Activated CD4-positive, CD25-positive, alpha-beta regulatory T cell treated with anti-CD3 and anti-CD28 coated beads, Interleukin-2, amount 50 U/mL, for 24 hours (primary cell): ENCODE measurements around the gene HOXD13.
A peak's percentile ranks its signal among the peaks of the same experiment; 100 is the strongest.

Experiments
- ATAC-seq, 2 donors: fragments of 150-1000 bp; cut with Tn5 transposase; one replicate each; pipeline ENCODE4 v1.10.0; 2021; ENCODE audit warnings: mild to moderate bottlenecking in 1 of 2, moderate library complexity in 1 of 2

HOXD13 gene

GRCh38 chr2:176095421-176095820, 2.9 kb downstream of the HOXD13 start:
- no peak for ATAC-seq

- no peak for ATAC-seq
Observed at GRCh38 chr2:176096243-176096985, 3.9 kb downstream of the HOXD13 start.

GRCh38 chr2:176096986-176097819, 4.7 kb downstream of the HOXD13 start:
- peak; percentile 68 to 77 for ATAC-seq

GRCh38 chr2:176097820-176098365, 5.4 kb downstream of the HOXD13 start:
- no peak for ATAC-seq

GRCh38 chr2:176098366-176099158, 6.0 kb downstream of the HOXD13 start:
- ATAC-seq = no peak

GRCh38 chr2:176099159-176099727, 6.7 kb downstream of the HOXD13 start:
- ATAC-seq = no peak

GRCh38 chr2:176099728-176100546, 7.4 kb downstream of the HOXD13 start, which contains the start of gene HOXD12:
Gene HOXD12 (plus strand): TSS chr2:176099795. CDS start chr2:176099802, 7 bp downstream.
- ATAC-seq = no peak

- no peak for ATAC-seq
Observed at GRCh38 chr2:176100547-176101140, 8.1 kb downstream of the HOXD13 start.

- ATAC-seq = no peak
Observed at GRCh38 chr2:176101216-176101830, 8.8 kb downstream of the HOXD13 start.

- ATAC-seq = no peak
Observed at GRCh38 chr2:176101842-176102241, 9.3 kb downstream of the HOXD13 start.

- ATAC-seq = no peak
Observed at GRCh38 chr2:176102309-176102866, 9.9 kb downstream of the HOXD13 start.

- no peak for ATAC-seq
Observed at GRCh38 chr2:176103194-176103593, 10.7 kb downstream of the HOXD13 start.

GRCh38 chr2:176103742-176104315, 11.3 kb downstream of the HOXD13 start:
- ATAC-seq = no peak

GRCh38 chr2:176104316-176105077, 12.0 kb downstream of the HOXD13 start:
- ATAC-seq = no peak

GRCh38 chr2:176105078-176105729, 12.7 kb downstream of the HOXD13 start:
- ATAC-seq = no peak

GRCh38 chr2:176105730-176106580, 13.4 kb downstream of the HOXD13 start:
- ATAC-seq = no peak
